Colonic mucosa (tissue), 4 donors: ENCODE data around the gene PTPRE. TPM values are rescaled to one million over a fixed set of nuclear protein-coding genes. Genes with fewer than 3 reads are reported as not detected.

Experiments
- DNase-seq: peaks from one replicate; pipeline ENCODE4 v3.0.0-alpha.2; 2020
- H3K27ac ChIP-seq: fragments of 200-600 bp; one replicate; pipeline ENCODE4 v1.8.0; 2021
- H3K27me3 ChIP-seq: fragments of 200-600 bp; one replicate; pipeline ENCODE4 v1.8.0; 2021
- H3K36me3 ChIP-seq: fragments of 200-600 bp; one replicate; pipeline ENCODE4 v1.8.0; 2021
- H3K4me1 ChIP-seq: fragments of 200-600 bp; one replicate; pipeline ENCODE4 v1.8.0; 2021; ENCODE audit warnings: mild to moderate bottlenecking
- H3K4me3 ChIP-seq: fragments of 200-600 bp; one replicate; pipeline ENCODE4 v1.8.0; 2021
- H3K9ac ChIP-seq, 2 donors: one replicate each; pipeline ENCODE4 v1.7.0; 2013; ENCODE audit warnings: control low read depth in 2 of 2, low read depth in 2 of 2, low read length in 2 of 2
- H3K9me3 ChIP-seq: fragments of 200-600 bp; one replicate; pipeline ENCODE4 v1.8.0; 2021
- CTCF ChIP-seq: fragments of 200-600 bp; IDR thresholded peaks from one replicate; pipeline ENCODE4 v1.8.0; 2022; ENCODE audit warnings: antibody characterized with exemption, mild to moderate bottlenecking
- intact Hi-C: fragments of 100-400 bp; cut with DNase I; formaldehyde crosslinking; loops from one replicate; pipeline ENCODE4 v1.14.1; 2022
- total RNA-seq, 2 donors: library from RNA; stranded (reverse); fragmentation: NEBNext Ultra II Directional in 1 of 2; extraction: Animal tissue kit (Norgen Biotek cat#: 25700) in 1 of 2; gene quantifications; one replicate each; pipeline ENCODE4 v1.2.1, GENCODE V29; 2021
- donor health status: healthy.
- donor health status: DM: no; HTN: no; CAD: no.
- donor health status: DM: no; HTN: no; CAD: no.

PTPRE gene
- total RNA-seq, 2 donors from 2014 or later = 15.9 to 18.8 TPM

GRCh38 chr10:127979045-127979444 is 72.1 kb downstream of the PTPRE start:
- Histone ChIP-seq H3K36me3 (no peaks in the 10 kb centered on the region), H3K9ac (no peak overlapping the region), H3K27me3 (no peaks in the 10 kb centered on the region), H3K4me1 (no peaks in the 10 kb centered on the region), H3K27ac (peak overlapping the region; percentile 52), H3K4me3 (no peak overlapping the region), H3K9me3 (no peaks in the 10 kb centered on the region)
- TF ChIP-seq CTCF = no peak
- intact Hi-C loops = no loop called here
- DNase-seq = no peak

- no peaks in the 10 kb centered on the region for H3K36me3 ChIP-seq
- TF ChIP-seq CTCF = no peak
- no peaks in the 10 kb centered on the region for H3K4me1 ChIP-seq
- no peaks in the 10 kb centered on the region for H3K9me3 ChIP-seq
- intact Hi-C loops = no loop called here
- no peak for DNase-seq
- no peak overlapping the region for H3K9ac ChIP-seq
- H3K27me3 ChIP-seq = no peaks in the 10 kb centered on the region
- H3K4me3 ChIP-seq = no peak overlapping the region
- no peak overlapping the region for H3K27ac ChIP-seq
These were observed 72.7 kb downstream of the PTPRE start for GRCh38 chr10:127979566-127979965.

GRCh38 chr10:127980898-127981297 is 74.0 kb downstream of the PTPRE start:
- no peaks in the 10 kb centered on the region for H3K9me3 ChIP-seq
- no peak for DNase-seq
- H3K36me3 ChIP-seq = no peaks in the 10 kb centered on the region
- H3K9ac ChIP-seq = no peak overlapping the region
- H3K4me3 ChIP-seq = no peak overlapping the region
- no peaks in the 10 kb centered on the region for H3K4me1 ChIP-seq
- no peak for TF ChIP-seq CTCF
- H3K27ac ChIP-seq = no peak overlapping the region
- H3K27me3 ChIP-seq = no peaks in the 10 kb centered on the region
- intact Hi-C loops = no loop called here

GRCh38 chr10:127982601-127983000 is 75.7 kb downstream of the PTPRE start:
- intact Hi-C loops = no loop called here
- no peaks in the 10 kb centered on the region for H3K9me3 ChIP-seq
- no peak overlapping the region for H3K9ac ChIP-seq
- no peaks in the 10 kb centered on the region for H3K27me3 ChIP-seq
- DNase-seq = no peak
- no peak overlapping the region for H3K4me3 ChIP-seq
- H3K27ac ChIP-seq = no peak overlapping the region
- H3K4me1 ChIP-seq = no peaks in the 10 kb centered on the region
- TF ChIP-seq CTCF = no peak
- H3K36me3 ChIP-seq = no peaks in the 10 kb centered on the region

- H3K36me3 ChIP-seq = no peaks in the 10 kb centered on the region
- H3K9me3 ChIP-seq = no peaks in the 10 kb centered on the region
- H3K4me3 ChIP-seq = no peak overlapping the region
- no peaks in the 10 kb centered on the region for H3K27me3 ChIP-seq
- DNase-seq = no peak
- H3K27ac ChIP-seq = no peak overlapping the region
- TF ChIP-seq CTCF = no peak
- H3K9ac ChIP-seq = no peak overlapping the region
- no peaks in the 10 kb centered on the region for H3K4me1 ChIP-seq
- intact Hi-C loops = no loop called here
These were observed 76.6 kb downstream of the PTPRE start for GRCh38 chr10:127983344-127984100.
